Neural progenitor cell (in vitro differentiated cells): ENCODE data around the gene ZNF516.

Experiments used
- CTCF ChIP-seq: fragments of 200-600 bp; sonication (generic); IDR thresholded peaks from 2 replicates; pipeline ENCODE4 v1.5.1; 2017; ENCODE audit warnings: antibody characterized with exemption, mild to moderate bottlenecking
- EZH2 ChIP-seq: fragments of 200-600 bp; sonication (generic); IDR thresholded peaks from 2 replicates; pipeline ENCODE4 v1.6.1; 2017; ENCODE audit warnings: antibody characterized with exemption, mild to moderate bottlenecking, moderate library complexity
- EZH2phosphoT487 ChIP-seq: fragments of 200-600 bp; sonication (generic); IDR thresholded peaks from 2 replicates; pipeline ENCODE4 v1.6.1; 2017; ENCODE audit warnings: antibody characterized with exemption

- no peak for TF ChIP-seq EZH2
- TF ChIP-seq CTCF, result no peak
- no peak for TF ChIP-seq EZH2phosphoT487
Measured at GRCh38 chr18:76420898-76421684, 74.0 kb downstream of the ZNF516 start.
